Suprapubic skin (tissue), 4 donors: ENCODE measurements around the gene PABPN1L. TPM values are rescaled to one million over a fixed set of nuclear protein-coding genes. Genes with fewer than 3 reads are reported as not detected.

Source experiments
- DNase-seq, 2 donors: peaks; one replicate each; pipeline ENCODE4 v3.0.0-alpha.2; 2019; ENCODE audit warnings: low spot score in 2 of 2
- H3K27ac ChIP-seq: fragments of 200-600 bp; sonication (generic); one replicate; pipeline ENCODE4 v1.5.1; 2019
- H3K27me3 ChIP-seq: fragments of 200-600 bp; sonication (generic); one replicate; pipeline ENCODE4 v1.5.1; 2019
- H3K36me3 ChIP-seq: fragments of 200-600 bp; sonication (generic); one replicate; pipeline ENCODE4 v1.5.1; 2019
- H3K4me1 ChIP-seq: fragments of 200-600 bp; sonication (generic); one replicate; pipeline ENCODE4 v1.5.1; 2019
- H3K4me3 ChIP-seq: fragments of 200-600 bp; sonication (generic); one replicate; pipeline ENCODE4 v1.5.1; 2019; ENCODE audit warnings: mild to moderate bottlenecking
- H3K9me3 ChIP-seq: fragments of 200-600 bp; sonication (generic); one replicate; pipeline ENCODE4 v1.5.1; 2019
- EP300 ChIP-seq: sonication (generic); formaldehyde crosslinking; IDR thresholded peaks from one replicate; pipeline ENCODE4 v1.6.1; 2017; ENCODE audit warnings: antibody characterized with exemption
- POLR2A ChIP-seq, 2 donors: fragments of 450-650 bp; IDR thresholded peaks; one replicate each; pipeline ENCODE4 v1.6.1; 2017; ENCODE audit warnings: antibody characterized with exemption in 2 of 2, mild to moderate bottlenecking in 2 of 2, moderate library complexity in 2 of 2
- POLR2AphosphoS5 ChIP-seq, 3 donors: sonication (generic); formaldehyde crosslinking; IDR thresholded peaks; one replicate each; pipeline ENCODE4 v1.6.1; 2017; ENCODE audit warnings: antibody characterized with exemption in 3 of 3
- WGBS: methylation state at CpG from one replicate; pipeline ENCODE4 v1.1.5; 2018; 5-methylcytosine and 5-hydroxymethylcytosine counted together
- total RNA-seq, 4 donors: library from RNA; depleted of rRNA; stranded (reverse); fragments of >200 nt; gene quantifications; one replicate each; pipeline ENCODE4 v1.1.0, GENCODE V29; 2016
- TF ChIP-seq, protein P1 (sequence below), 2 donors: fragments of 200-600 bp in 1 of 2; fragments of 450-650 bp in 1 of 2; sonication (generic) in 1 of 2; IDR thresholded peaks; one replicate each; pipeline ENCODE4 v1.5.1; 2016 to 2019; ENCODE audit warnings: antibody characterized with exemption in 2 of 2, mild to moderate bottlenecking in 1 of 2, moderate library complexity in 1 of 2

PABPN1L gene
- total RNA-seq, 4 donors from 2014 or later: not detected

DNA sequence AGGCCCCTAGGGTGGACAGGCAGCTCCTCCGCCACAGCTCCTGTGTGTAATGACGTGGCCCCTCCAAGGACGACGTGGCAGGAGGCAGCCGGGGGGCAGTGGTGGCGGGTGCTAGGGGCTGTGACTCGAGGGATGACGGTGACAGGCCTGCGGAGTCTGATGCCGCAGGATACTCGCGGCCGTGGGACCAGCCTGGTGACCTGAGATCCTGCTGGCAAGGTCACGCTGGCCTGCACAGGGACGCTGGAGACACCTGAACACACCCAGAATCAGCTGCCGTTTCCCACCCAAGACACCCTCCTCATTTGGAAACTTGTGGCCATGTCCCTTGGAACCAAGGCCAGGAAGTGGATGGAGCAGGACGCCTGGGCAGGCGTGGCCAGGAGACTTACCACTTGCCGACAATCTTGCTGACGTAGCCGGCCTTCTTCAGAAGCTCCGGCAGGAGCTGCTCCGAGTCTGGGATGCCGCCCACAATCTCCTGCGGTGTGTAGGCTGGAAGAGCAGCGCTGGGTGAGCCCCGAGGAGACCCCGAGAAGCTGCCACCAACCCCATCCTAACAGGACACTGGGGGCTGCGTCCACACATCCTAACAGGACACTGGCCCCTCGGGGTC lies 25.8 kb downstream of the PABPN1L start:
- no peak for DNase-seq
- H3K4me3 ChIP-seq: no peak overlapping the region
- no peaks in the 10 kb centered on the region for H3K27me3 ChIP-seq
- WGBS: 96% methylated on average over 12 of the region's 30 CpGs
- no peak overlapping the region for H3K27ac ChIP-seq
- no peaks in the 10 kb centered on the region for H3K9me3 ChIP-seq
- H3K4me1 ChIP-seq: no peaks in the 10 kb centered on the region
- TF ChIP-seq POLR2AphosphoS5 (IDR thresholded peaks at IDR 0.05) (no peak), POLR2A (IDR thresholded peaks at IDR 0.05) (no peak), EP300 (no peak)
- TF ChIP-seq, protein P1, sequence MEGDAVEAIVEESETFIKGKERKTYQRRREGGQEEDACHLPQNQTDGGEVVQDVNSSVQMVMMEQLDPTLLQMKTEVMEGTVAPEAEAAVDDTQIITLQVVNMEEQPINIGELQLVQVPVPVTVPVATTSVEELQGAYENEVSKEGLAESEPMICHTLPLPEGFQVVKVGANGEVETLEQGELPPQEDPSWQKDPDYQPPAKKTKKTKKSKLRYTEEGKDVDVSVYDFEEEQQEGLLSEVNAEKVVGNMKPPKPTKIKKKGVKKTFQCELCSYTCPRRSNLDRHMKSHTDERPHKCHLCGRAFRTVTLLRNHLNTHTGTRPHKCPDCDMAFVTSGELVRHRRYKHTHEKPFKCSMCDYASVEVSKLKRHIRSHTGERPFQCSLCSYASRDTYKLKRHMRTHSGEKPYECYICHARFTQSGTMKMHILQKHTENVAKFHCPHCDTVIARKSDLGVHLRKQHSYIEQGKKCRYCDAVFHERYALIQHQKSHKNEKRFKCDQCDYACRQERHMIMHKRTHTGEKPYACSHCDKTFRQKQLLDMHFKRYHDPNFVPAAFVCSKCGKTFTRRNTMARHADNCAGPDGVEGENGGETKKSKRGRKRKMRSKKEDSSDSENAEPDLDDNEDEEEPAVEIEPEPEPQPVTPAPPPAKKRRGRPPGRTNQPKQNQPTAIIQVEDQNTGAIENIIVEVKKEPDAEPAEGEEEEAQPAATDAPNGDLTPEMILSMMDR (IDR thresholded peaks at IDR 0.05): no peak
- H3K36me3 ChIP-seq: peaks cover 58% of the 10 kb centered on the region

DNA sequence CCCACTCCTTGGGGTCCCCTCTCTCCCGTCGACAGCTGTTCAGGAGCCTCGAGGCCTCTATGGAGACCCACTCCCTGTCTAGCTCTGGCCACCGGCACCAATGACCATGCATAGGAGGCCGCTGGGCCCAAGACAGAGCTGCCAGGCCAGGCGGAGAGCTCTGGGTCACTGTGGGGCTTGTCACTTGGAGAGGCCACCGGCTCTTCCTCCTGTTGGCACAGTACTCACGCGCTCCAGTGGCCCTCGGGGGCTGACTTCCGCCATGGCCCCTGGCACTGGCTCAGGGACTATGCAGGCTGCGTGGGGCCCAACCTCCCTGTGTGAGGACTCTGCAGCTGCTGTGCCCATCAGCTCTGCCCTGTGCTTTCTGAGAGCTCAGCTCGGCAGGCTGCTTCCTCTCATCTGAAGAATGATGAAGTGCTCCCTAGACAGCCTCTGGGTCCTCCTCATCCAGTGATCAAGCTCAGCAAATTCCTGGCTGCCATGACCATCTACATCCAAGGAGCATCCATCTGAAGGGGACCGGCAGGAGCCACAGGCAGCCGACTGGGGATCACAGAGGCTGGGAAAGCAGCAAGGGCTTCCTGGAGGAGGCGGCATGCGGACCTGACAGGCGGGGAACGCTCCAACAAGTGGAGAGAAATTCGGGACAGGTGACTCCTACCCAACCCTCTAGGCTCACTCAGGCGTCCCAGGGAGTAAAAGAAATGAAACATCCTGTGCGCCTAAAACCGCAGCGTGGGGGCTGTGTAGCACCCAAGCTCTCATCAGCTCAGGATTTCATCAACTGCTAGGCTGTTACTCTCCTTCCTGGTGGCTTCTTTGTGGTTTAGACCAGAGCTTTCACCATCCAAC lies 26.5 kb downstream of the PABPN1L start:
- H3K4me3 ChIP-seq: no peak overlapping the region
- H3K9me3 ChIP-seq: no peaks in the 10 kb centered on the region
- H3K36me3 ChIP-seq: peaks cover 65% of the 10 kb centered on the region
- WGBS: 92% methylated on average over 9 of the region's 24 CpGs
- no peaks in the 10 kb centered on the region for H3K4me1 ChIP-seq
- no peak overlapping the region for H3K27ac ChIP-seq
- DNase-seq: no peak
- TF ChIP-seq, protein P1 (IDR thresholded peaks at IDR 0.05): no peak
- no peak for TF ChIP-seq POLR2A (IDR thresholded peaks at IDR 0.05)
- TF ChIP-seq POLR2AphosphoS5 (IDR thresholded peaks at IDR 0.05): no peak
- no peak for TF ChIP-seq EP300
- no peaks in the 10 kb centered on the region for H3K27me3 ChIP-seq

DNA sequence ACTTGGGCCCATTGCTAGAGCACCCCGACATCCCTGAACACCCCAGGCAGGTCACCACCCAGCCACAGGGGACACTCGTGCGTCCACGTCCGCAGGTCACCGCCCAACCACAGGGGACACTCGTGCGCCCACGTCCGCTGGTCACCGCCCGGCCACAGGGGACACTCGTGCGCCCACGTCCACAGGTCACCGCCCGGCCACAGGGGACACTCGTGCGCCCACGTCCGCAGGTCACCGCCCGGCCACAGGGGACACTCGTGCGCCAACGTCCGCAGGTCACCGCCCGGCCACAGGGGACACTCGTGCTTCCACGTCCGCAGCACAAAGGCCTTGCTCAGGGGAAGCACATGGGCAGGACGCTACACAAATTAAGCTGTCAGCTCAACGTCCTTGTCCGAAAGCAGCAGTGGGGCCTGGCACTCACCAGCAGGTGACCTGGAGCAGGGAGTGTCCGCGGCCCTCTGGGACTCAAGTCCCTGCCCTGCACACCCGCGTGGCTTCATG lies 27.4 kb downstream of the PABPN1L start:
- Histone ChIP-seq H3K4me3 (no peak overlapping the region), H3K9me3 (no peaks in the 10 kb centered on the region), H3K36me3 (peaks cover 71% of the 10 kb centered on the region), H3K27me3 (no peaks in the 10 kb centered on the region), H3K4me1 (no peaks in the 10 kb centered on the region), H3K27ac (no peak overlapping the region)
- no peak for DNase-seq
- WGBS: 89% methylated on average over 33 of the region's 39 CpGs
- TF ChIP-seq, protein P1 (IDR thresholded peaks at IDR 0.05): no peak
- TF ChIP-seq POLR2AphosphoS5 (IDR thresholded peaks at IDR 0.05): no peak
- TF ChIP-seq EP300: no peak
- no peak for TF ChIP-seq POLR2A (IDR thresholded peaks at IDR 0.05)

DNA sequence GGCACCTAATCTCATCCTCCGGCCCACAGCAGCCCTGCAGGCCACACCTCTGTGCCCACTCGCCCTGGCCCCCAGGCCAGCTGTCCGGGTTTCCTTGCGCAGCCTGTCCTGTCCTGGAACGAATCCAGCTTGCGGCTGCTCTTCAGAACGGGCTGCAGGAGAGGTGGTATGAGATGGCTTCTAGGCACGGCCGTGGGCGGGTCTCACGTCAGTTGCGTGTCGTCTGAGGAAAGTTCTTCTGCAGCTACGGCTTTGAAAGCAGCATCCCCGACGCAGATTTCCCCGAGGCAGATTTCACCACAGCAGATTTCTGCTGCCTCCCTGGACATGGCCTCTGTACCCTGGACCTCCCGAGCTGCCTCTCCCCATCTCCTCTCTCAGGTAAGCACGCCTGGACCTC lies 27.9 kb downstream of the PABPN1L start:
- H3K36me3 ChIP-seq: peaks cover 71% of the 10 kb centered on the region
- WGBS: 96% methylated on average over 14 of the region's 19 CpGs

More for the DNA sequence above, 27.9 kb downstream of the PABPN1L start:
- H3K27ac ChIP-seq: no peak overlapping the region
- TF ChIP-seq POLR2A (IDR thresholded peaks at IDR 0.05) (no peak), EP300 (no peak), POLR2AphosphoS5 (IDR thresholded peaks at IDR 0.05) (no peak)
- TF ChIP-seq, protein P1 (IDR thresholded peaks at IDR 0.05): no peak
- H3K9me3 ChIP-seq: no peaks in the 10 kb centered on the region
- no peak overlapping the region for H3K4me3 ChIP-seq
- no peaks in the 10 kb centered on the region for H3K4me1 ChIP-seq
- no peaks in the 10 kb centered on the region for H3K27me3 ChIP-seq
- DNase-seq: no peak
